Tibial nerve (tissue), 4 donors: Measurements from ENCODE around the gene P2RY11. TPM values are rescaled to one million over a fixed set of nuclear protein-coding genes. Genes with fewer than 3 reads are reported as not detected.

Source experiments
- DNase-seq, 2 donors: peaks; one replicate each; pipeline ENCODE4 v3.0.0-alpha.2; 2019; ENCODE audit warnings: low spot score in 2 of 2
- H3K27ac ChIP-seq, 4 donors: fragments of 200-600 bp; sonication (generic) in 3 of 4; one replicate each; pipeline ENCODE4 v1.5.1; 2017 to 2019; ENCODE audit warnings: mild to moderate bottlenecking in 1 of 4
- H3K27me3 ChIP-seq, 2 donors: fragments of 200-600 bp; sonication (generic) in 1 of 2; one replicate each; pipeline versions ENCODE4 v1.5.1 to v1.6.0; 2017 to 2019
- H3K36me3 ChIP-seq, 3 donors: fragments of 200-600 bp; sonication (generic); one replicate each; pipeline ENCODE4 v1.5.1; 2018 to 2019
- H3K4me1 ChIP-seq, 4 donors: fragments of 200-600 bp; sonication (generic) in 3 of 4; one replicate each; pipeline ENCODE4 v1.5.1; 2017 to 2019
- H3K4me3 ChIP-seq, 4 donors: fragments of 200-600 bp; sonication (generic) in 3 of 4; one replicate each; pipeline ENCODE4 v1.5.1; 2017 to 2019; ENCODE audit warnings: mild to moderate bottlenecking in 1 of 4, moderate library complexity in 1 of 4
- H3K9me3 ChIP-seq, 4 donors: fragments of 200-600 bp; sonication (generic) in 3 of 4; one replicate each; pipeline ENCODE4 v1.5.1; 2017 to 2019
- CTCF ChIP-seq, 5 experiments: fragments of 200-600 bp in 3 of 5; fragments of 450-650 bp in 2 of 5; sonication (generic) in 3 of 5; IDR thresholded peaks; one replicate each; pipeline ENCODE4 v1.5.1; 2016 to 2019; ENCODE audit warnings: antibody characterized with exemption in 5 of 5, mild to moderate bottlenecking in 3 of 5, moderate library complexity in 2 of 5
- EP300 ChIP-seq, 2 donors: sonication (generic); formaldehyde crosslinking; IDR thresholded peaks; one replicate each; pipeline ENCODE4 v1.6.1; 2017; ENCODE audit warnings: antibody characterized with exemption in 2 of 2, mild to moderate bottlenecking in 1 of 2
- POLR2A ChIP-seq, 2 donors: fragments of 450-650 bp; IDR thresholded peaks; one replicate each; pipeline ENCODE4 v1.6.1; 2017; ENCODE audit warnings: antibody characterized with exemption in 2 of 2, mild to moderate bottlenecking in 2 of 2, moderate library complexity in 2 of 2
- WGBS, 2 donors: methylation state at CpG; one replicate each; pipeline ENCODE4 v1.1.5; 2018; 5-methylcytosine and 5-hydroxymethylcytosine counted together
- total RNA-seq, 4 donors: library from RNA; depleted of rRNA; stranded (reverse); fragments of >200 nt; gene quantifications; one replicate each; pipeline ENCODE4 v1.1.0, GENCODE V29; 2016

P2RY11 gene
- 10 to 100 TPM in 1 of 4 donors, 1 to 10 TPM in 3; 2.1 to 19.5 (median 4.2) TPM for total RNA-seq

- Histone ChIP-seq H3K27me3 (no peaks in the 10 kb centered on the region), H3K9me3 (no peaks in the 10 kb centered on the region), H3K4me1 (peaks cover 0 to 38% (median 16%) of the 10 kb centered on the region in 4 donors), H3K27ac (peak within 1 kb of the TSS in 2 of 4 donors; percentile 24 to 26), H3K36me3 (peaks cover 11 to 87% (median 46%) of the 10 kb centered on the region in 3 donors), H3K4me3 (peak within 1 kb of the TSS in 2 of 4 donors; percentile 3 to 25)
- WGBS, 2 donors = 52 to 54% methylated on average over 8 of the region's 8 CpGs
- no peak for TF ChIP-seq CTCF (IDR thresholded peaks at IDR 0.05)
- no peak for TF ChIP-seq POLR2A (IDR thresholded peaks at IDR 0.05)
- no peak for TF ChIP-seq EP300 (IDR thresholded peaks at IDR 0.05)
- DNase-seq = no peak
Observed at GRCh38 chr19:10111405-10111811, at the start of gene P2RY11. TSS of gene P2RY11 (plus strand) at chr19:10111693. CDS start at chr19:10111722, 29 bp downstream.

GRCh38 chr19:10061717-10062310, 49.7 kb upstream of the P2RY11 start:
- Histone ChIP-seq H3K4me3 (no peak overlapping the region), H3K4me1 (no peaks in the 10 kb centered on the region), H3K36me3 (no peaks in the 10 kb centered on the region), H3K27ac (no peak overlapping the region), H3K27me3 (peaks cover 0 to 36% of the 10 kb centered on the region in 2 donors), H3K9me3 (no peaks in the 10 kb centered on the region)
- no peak for TF ChIP-seq CTCF (IDR thresholded peaks at IDR 0.05)
- no peak for TF ChIP-seq EP300 (IDR thresholded peaks at IDR 0.05)
- TF ChIP-seq POLR2A (IDR thresholded peaks at IDR 0.05) = no peak
- WGBS, 2 donors = 39 to 58% methylated on average over 8 to 11 of the region's 21 CpGs
- DNase-seq = no peak

DNA sequence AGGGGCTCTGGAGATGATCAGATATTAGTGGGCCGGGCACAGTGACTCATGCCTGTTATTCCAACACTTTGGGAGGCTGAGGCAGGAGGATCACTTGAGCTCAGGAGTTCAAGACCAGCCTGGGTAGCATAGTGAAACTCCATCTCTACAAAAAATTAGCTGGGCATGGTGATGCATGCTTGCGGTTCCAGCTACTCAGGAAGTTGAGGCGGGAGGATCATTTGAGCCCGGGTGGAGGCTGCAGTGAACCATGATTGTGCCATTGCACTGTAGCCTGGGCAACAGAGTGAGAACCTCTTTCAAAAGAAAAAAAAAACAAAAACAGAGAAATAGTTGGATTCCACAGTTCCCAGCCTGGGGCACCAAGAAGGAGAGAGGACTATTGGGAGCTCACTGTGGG, 43.3 kb upstream of the P2RY11 start:
- Histone ChIP-seq H3K4me3 (no peak overlapping the region), H3K27me3 (peaks cover 0 to 6% of the 10 kb centered on the region in 2 donors), H3K4me1 (no peaks in the 10 kb centered on the region), H3K9me3 (peaks cover 0 to 3% (median 0%) of the 10 kb centered on the region in 4 donors), H3K36me3 (no peaks in the 10 kb centered on the region), H3K27ac (no peak overlapping the region)
- WGBS, 2 donors = 64% methylated on average over 4 of the region's 4 CpGs
- DNase-seq = no peak
- TF ChIP-seq POLR2A (IDR thresholded peaks at IDR 0.05) (no peak), CTCF (IDR thresholded peaks at IDR 0.05) (no peak), EP300 (IDR thresholded peaks at IDR 0.05) (no peak)

- no peak overlapping the region for H3K4me3 ChIP-seq
- H3K9me3 ChIP-seq = peaks cover 0 to 12% (median under 1%) of the 10 kb centered on the region in 4 donors
- WGBS, 2 donors = 67 to 87% methylated on average over 6 of the region's 6 CpGs
- no peak for DNase-seq
- H3K36me3 ChIP-seq = no peaks in the 10 kb centered on the region
- H3K27ac ChIP-seq = no peak overlapping the region
- H3K4me1 ChIP-seq = no peaks in the 10 kb centered on the region
- peaks cover 0 to 3% of the 10 kb centered on the region in 2 donors for H3K27me3 ChIP-seq
- TF ChIP-seq POLR2A (IDR thresholded peaks at IDR 0.05) (no peak), CTCF (IDR thresholded peaks at IDR 0.05) (no peak), EP300 (IDR thresholded peaks at IDR 0.05) (no peak)
Observed at GRCh38 chr19:10069046-10069445, 42.4 kb upstream of the P2RY11 start.

- no peak for DNase-seq
- no peak for TF ChIP-seq POLR2A (IDR thresholded peaks at IDR 0.05)
- TF ChIP-seq EP300 (IDR thresholded peaks at IDR 0.05) = no peak
- TF ChIP-seq CTCF (IDR thresholded peaks at IDR 0.05) = no peak
- Histone ChIP-seq H3K4me1 (no peaks in the 10 kb centered on the region), H3K27ac (no peak overlapping the region), H3K27me3 (peaks cover 0 to 3% of the 10 kb centered on the region in 2 donors), H3K36me3 (no peaks in the 10 kb centered on the region), H3K9me3 (peaks cover 0 to 15% (median 1%) of the 10 kb centered on the region in 4 donors), H3K4me3 (no peak overlapping the region)
- WGBS, 2 donors = 73 to 77% methylated on average over 17 to 22 of the region's 22 CpGs
Observed at GRCh38 chr19:10070730-10071446, 40.6 kb upstream of the P2RY11 start.
